ENCODE results near the gene CDH4. TPM values are rescaled to one million over a fixed set of nuclear protein-coding genes. Genes with fewer than 3 reads are reported as not detected.

The CDH4 gene
- polyA plus RNA-seq, 1 donor (not counting 4 experiments of a cell fraction or from before 2014, with no cell fraction given) = 2.2 TPM

DNA sequence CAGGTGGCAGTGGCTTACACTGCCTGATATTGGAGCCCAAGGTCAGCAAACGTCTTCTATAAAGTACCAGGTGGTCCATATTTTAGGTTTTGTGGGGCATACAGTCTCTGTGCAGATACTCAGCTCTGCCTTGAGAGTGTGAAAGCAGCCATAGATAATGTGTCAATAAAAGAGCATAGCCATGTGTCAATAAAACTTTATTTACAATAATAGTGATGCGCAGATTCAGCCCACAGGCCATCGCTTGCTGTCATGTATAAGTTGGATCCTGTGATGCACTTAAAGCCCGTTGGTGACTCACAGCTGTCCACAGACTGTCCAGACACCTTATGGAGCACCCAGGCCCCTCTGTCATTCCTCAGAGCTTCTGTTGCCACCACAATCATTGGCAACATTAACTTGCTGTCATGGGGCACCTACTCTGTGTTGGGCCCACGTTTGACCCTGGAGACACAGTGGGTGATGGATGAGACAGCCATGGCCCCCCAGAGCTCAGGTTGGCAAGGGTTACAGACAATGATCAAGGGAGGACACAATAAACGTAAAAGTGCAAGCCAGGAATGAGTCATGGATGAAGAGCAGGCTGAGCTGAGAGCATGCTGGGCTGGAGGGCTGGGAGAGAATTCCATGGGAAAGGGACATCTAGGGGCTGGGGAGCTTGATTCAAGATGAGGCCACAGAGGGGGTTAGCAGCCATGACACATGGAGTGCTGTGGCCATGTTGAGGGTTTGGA, 640.0 kb downstream of the CDH4 start:
- H3K4me1 ChIP-seq (ENCODE audit: control insufficient read depth, extremely low read depth, insufficient read depth, low read length) = no peaks in the 10 kb centered on the region
- DNase-seq (ENCODE audit: low read depth, low spot score) (no peak), FAIRE-seq (no peak)
- H3K9me1 ChIP-seq (ENCODE audit: control insufficient read depth, extremely low read depth, insufficient read depth, low read length) = no peaks in the 10 kb centered on the region
- H3K4me3 ChIP-seq (ENCODE audit: control insufficient read depth in 2 of 3, extremely low read depth in 1 of 3, insufficient read depth in 2 of 3, low read depth in 1 of 3, low read length in 3 of 3) = no peak overlapping the region
- no peak overlapping the region for H2AFZ ChIP-seq (ENCODE audit: control insufficient read depth, low read length)
- H3K4me2 ChIP-seq (ENCODE audit: control insufficient read depth, extremely low read depth, insufficient read depth, low read depth, low read length) = no peak overlapping the region
- H3K27me3 ChIP-seq (ENCODE audit: control insufficient read depth, extremely low read depth, insufficient read depth, low read length) = peaks cover 4% of the 10 kb centered on the region
- H3K79me2 ChIP-seq (ENCODE audit: control insufficient read depth, insufficient read depth, low read length) = no peaks in the 10 kb centered on the region
- no peaks in the 10 kb centered on the region for H3K36me3 ChIP-seq (ENCODE audit: control insufficient read depth in 2 of 2, extremely low read depth in 1 of 2, insufficient read depth in 2 of 2, low read length in 2 of 2)
- dilution Hi-C loops (cut with MboI; ENCODE audit: extremely low pct_ligation_motif_present, low sequenced_read_pairs) = no loop called here
- H3K9ac ChIP-seq (ENCODE audit: control insufficient read depth, extremely low read depth, insufficient read depth, low read length) = no peak overlapping the region
- peaks cover 12% of the 10 kb centered on the region for H4K20me1 ChIP-seq (ENCODE audit: control insufficient read depth, extremely low read depth, insufficient read depth, low read length)
- TF ChIP-seq, protein P1, sequence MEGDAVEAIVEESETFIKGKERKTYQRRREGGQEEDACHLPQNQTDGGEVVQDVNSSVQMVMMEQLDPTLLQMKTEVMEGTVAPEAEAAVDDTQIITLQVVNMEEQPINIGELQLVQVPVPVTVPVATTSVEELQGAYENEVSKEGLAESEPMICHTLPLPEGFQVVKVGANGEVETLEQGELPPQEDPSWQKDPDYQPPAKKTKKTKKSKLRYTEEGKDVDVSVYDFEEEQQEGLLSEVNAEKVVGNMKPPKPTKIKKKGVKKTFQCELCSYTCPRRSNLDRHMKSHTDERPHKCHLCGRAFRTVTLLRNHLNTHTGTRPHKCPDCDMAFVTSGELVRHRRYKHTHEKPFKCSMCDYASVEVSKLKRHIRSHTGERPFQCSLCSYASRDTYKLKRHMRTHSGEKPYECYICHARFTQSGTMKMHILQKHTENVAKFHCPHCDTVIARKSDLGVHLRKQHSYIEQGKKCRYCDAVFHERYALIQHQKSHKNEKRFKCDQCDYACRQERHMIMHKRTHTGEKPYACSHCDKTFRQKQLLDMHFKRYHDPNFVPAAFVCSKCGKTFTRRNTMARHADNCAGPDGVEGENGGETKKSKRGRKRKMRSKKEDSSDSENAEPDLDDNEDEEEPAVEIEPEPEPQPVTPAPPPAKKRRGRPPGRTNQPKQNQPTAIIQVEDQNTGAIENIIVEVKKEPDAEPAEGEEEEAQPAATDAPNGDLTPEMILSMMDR (optimal IDR thresholded peaks at IDR 0.05 in 1 of 3, IDR thresholded peaks at IDR 0.05 in 1 of 3, conservative IDR thresholded peaks at IDR 0.05 in 1 of 3; ENCODE audit: extremely low read depth in 1 of 3, insufficient read depth in 2 of 3, low read length in 3 of 3) = no peak
- TF ChIP-seq EZH2 (IDR thresholded peaks at IDR 0.05; ENCODE audit: low read length) = no peak
- H3K9me3 ChIP-seq (ENCODE audit: control insufficient read depth, low read depth, low read length) = peaks cover 6% of the 10 kb centered on the region
- no peak overlapping the region for H3K27ac ChIP-seq (ENCODE audit: control insufficient read depth, insufficient read depth, low read length)

DNA sequence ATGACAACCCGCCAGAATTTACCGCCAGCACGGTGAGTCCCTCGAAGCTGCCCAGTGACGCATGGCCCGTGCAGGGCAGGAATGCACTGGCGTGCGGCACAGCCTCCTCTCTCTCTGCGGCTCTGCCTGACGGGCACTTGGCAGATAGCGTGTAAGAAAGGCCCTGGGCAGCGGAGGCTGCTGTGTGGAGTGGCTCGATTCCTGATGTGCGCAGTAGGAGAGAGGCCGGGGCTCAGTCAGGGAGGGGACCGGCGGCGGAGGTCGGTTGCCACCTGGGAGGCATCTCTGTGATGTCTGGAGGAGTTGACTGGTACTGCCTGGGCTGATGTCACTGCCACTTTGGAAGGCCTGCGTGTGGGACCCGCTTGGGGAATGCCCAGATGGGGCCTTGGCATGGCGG, 643.0 kb downstream of the CDH4 start:
- peaks cover 8% of the 10 kb centered on the region for H4K20me1 ChIP-seq (ENCODE audit: control insufficient read depth, extremely low read depth, insufficient read depth, low read length)
- H3K9ac ChIP-seq (ENCODE audit: control insufficient read depth, extremely low read depth, insufficient read depth, low read length) = no peak overlapping the region
- no peak overlapping the region for H3K4me2 ChIP-seq (ENCODE audit: control insufficient read depth, extremely low read depth, insufficient read depth, low read depth, low read length)
- H3K4me3 ChIP-seq (ENCODE audit: control insufficient read depth in 2 of 3, extremely low read depth in 1 of 3, insufficient read depth in 2 of 3, low read depth in 1 of 3, low read length in 3 of 3) = no peak overlapping the region
- H3K36me3 ChIP-seq (ENCODE audit: control insufficient read depth in 2 of 2, extremely low read depth in 1 of 2, insufficient read depth in 2 of 2, low read length in 2 of 2) = no peaks in the 10 kb centered on the region
- peaks cover 8% of the 10 kb centered on the region for H3K27me3 ChIP-seq (ENCODE audit: control insufficient read depth, extremely low read depth, insufficient read depth, low read length)
- H3K9me1 ChIP-seq (ENCODE audit: control insufficient read depth, extremely low read depth, insufficient read depth, low read length) = no peaks in the 10 kb centered on the region
- DNase-seq (ENCODE audit: low read depth, low spot score) (no peak), FAIRE-seq (no peak)
- no peaks in the 10 kb centered on the region for H3K79me2 ChIP-seq (ENCODE audit: control insufficient read depth, insufficient read depth, low read length)
- no peaks in the 10 kb centered on the region for H3K4me1 ChIP-seq (ENCODE audit: control insufficient read depth, extremely low read depth, insufficient read depth, low read length)
- peaks cover 3% of the 10 kb centered on the region for H3K9me3 ChIP-seq (ENCODE audit: control insufficient read depth, low read depth, low read length)
- TF ChIP-seq, protein P1 (optimal IDR thresholded peaks at IDR 0.05 in 1 of 3, IDR thresholded peaks at IDR 0.05 in 1 of 3, conservative IDR thresholded peaks at IDR 0.05 in 1 of 3; ENCODE audit: extremely low read depth in 1 of 3, insufficient read depth in 2 of 3, low read length in 3 of 3) = no peak
- no peak for TF ChIP-seq EZH2 (IDR thresholded peaks at IDR 0.05; ENCODE audit: low read length)
- no peak overlapping the region for H2AFZ ChIP-seq (ENCODE audit: control insufficient read depth, low read length)
- dilution Hi-C loops (cut with MboI; ENCODE audit: extremely low pct_ligation_motif_present, low sequenced_read_pairs) = no loop called here
- no peak overlapping the region for H3K27ac ChIP-seq (ENCODE audit: control insufficient read depth, insufficient read depth, low read length)

Measured in keratinocyte (primary cell).